GM23248 (cell line): ENCODE measurements around the gene KRTAP3-1. TPM values are rescaled to one million over a fixed set of nuclear protein-coding genes. Genes with fewer than 3 reads are reported as not detected.
"Not testable (repeated sequence)": the region's sequence is repeated elsewhere in the genome, so short reads cannot be mapped to it uniquely, and the experiment has no call there.

Experiments
- DNase-seq: peaks from one replicate; pipeline ENCODE4 v3.0.0-alpha.2; 2015
- H2AFZ ChIP-seq: fragments of 200-600 bp; sonication (generic); 2 replicates; pipeline ENCODE4 v1.6.1; 2016; ENCODE audit warnings: antibody characterized with exemption
- H3F3A ChIP-seq: fragments of 200-600 bp; sonication (generic); 2 replicates; pipeline ENCODE4 v1.6.1; 2016; ENCODE audit warnings: mild to moderate bottlenecking, antibody characterized with exemption, mixed run types; ENCODE audit not compliant: insufficient read depth
- H3K27ac ChIP-seq: fragments of 200-600 bp; sonication (generic); 2 replicates; pipeline ENCODE4 v1.5.1; 2016; ENCODE audit warnings: mild to moderate bottlenecking
- H3K27me3 ChIP-seq: fragments of 200-600 bp; sonication (generic); replicated peaks from 2 replicates; pipeline ENCODE4 v1.6.1; 2016; ENCODE audit warnings: mild to moderate bottlenecking; ENCODE audit not compliant: insufficient read depth
- H3K36me3 ChIP-seq: fragments of 200-600 bp; sonication (generic); 2 replicates; pipeline ENCODE4 v1.6.1; 2016; ENCODE audit warnings: low read depth, mild to moderate bottlenecking
- H3K4me1 ChIP-seq: fragments of 200-600 bp; sonication (generic); 2 replicates; pipeline ENCODE4 v1.6.1; 2016; ENCODE audit warnings: mild to moderate bottlenecking; ENCODE audit not compliant: insufficient read depth
- H3K4me2 ChIP-seq: fragments of 200-600 bp; sonication (generic); one replicate; pipeline ENCODE4 v1.6.1; 2016; ENCODE audit warnings: mild to moderate bottlenecking; ENCODE audit not compliant: unreplicated experiment
- H3K4me3 ChIP-seq: fragments of 200-600 bp; sonication (generic); 2 replicates; pipeline ENCODE4 v1.5.1; 2016; ENCODE audit warnings: mild to moderate bottlenecking
- H3K79me2 ChIP-seq: fragments of 200-600 bp; sonication (generic); 2 replicates; pipeline ENCODE4 v1.6.1; 2016; ENCODE audit warnings: mild to moderate bottlenecking; ENCODE audit not compliant: insufficient read depth
- H3K9ac ChIP-seq: fragments of 200-600 bp; sonication (generic); 2 replicates; pipeline ENCODE4 v1.6.1; 2016; ENCODE audit warnings: mild to moderate bottlenecking
- H3K9me2 ChIP-seq: fragments of 200-600 bp; sonication (generic); 2 replicates; pipeline ENCODE4 v1.6.1; 2016; ENCODE audit warnings: mixed run types, mild to moderate bottlenecking, moderate library complexity; ENCODE audit not compliant: insufficient read depth
- H3K9me3 ChIP-seq: fragments of 200-600 bp; sonication (generic); one replicate; pipeline ENCODE4 v1.6.1; 2017; ENCODE audit warnings: low read depth
- H4K20me1 ChIP-seq: fragments of 200-600 bp; sonication (generic); 2 replicates; pipeline ENCODE4 v1.6.0; 2016; ENCODE audit not compliant: insufficient read depth
- EZH2 ChIP-seq: fragments of 200-600 bp; sonication (generic); IDR thresholded peaks from 2 replicates; pipeline ENCODE4 v1.6.1; 2018; ENCODE audit warnings: antibody characterized with exemption, mild to moderate bottlenecking; ENCODE audit not compliant: insufficient read depth, poor library complexity, severe bottlenecking
- EZH2phosphoT487 ChIP-seq: fragments of 200-600 bp; sonication (generic); IDR thresholded peaks from 2 replicates; pipeline ENCODE4 v1.6.1; 2018; ENCODE audit warnings: antibody characterized with exemption, moderate library complexity, mild to moderate bottlenecking, low read depth; ENCODE audit not compliant: insufficient read depth
- WGBS, 2 experiments: methylation state at CpG; one replicate each; pipeline ENCODE4 v1.1.6; 2015 to 2017; ENCODE audit warnings: low lambda C conversion rate in 2 of 2, low coverage in 1 of 2; ENCODE audit errors: missing lambda C conversion rate in 2 of 2; 5-methylcytosine and 5-hydroxymethylcytosine counted together
- in situ Hi-C: fragments of 300-500 bp; cut with MboI; formaldehyde crosslinking; loops from 2 replicates; pipeline ENCODE4 v1.15.0; 2020
- polyA plus RNA-seq: library from polyadenylated mRNA; unstranded; fragments of >200 nt; fragmentation: Nextera tagmentation; extraction: Ambion mirVana; gene quantifications from 2 replicates; pipeline ENCODE4 v1.2.1, GENCODE V29; 2016
- total RNA-seq: library from RNA; depleted of rRNA; stranded (reverse); fragments of >200 nt; shearing (Covaris generic); gene quantifications from 2 replicates; pipeline ENCODE4 v1.2.3, GENCODE V29; 2014; rRNA removed

KRTAP3-1 gene
- total RNA-seq (not detected in 2 replicates), polyA plus RNA-seq (not detected in 2 replicates)

DNA sequence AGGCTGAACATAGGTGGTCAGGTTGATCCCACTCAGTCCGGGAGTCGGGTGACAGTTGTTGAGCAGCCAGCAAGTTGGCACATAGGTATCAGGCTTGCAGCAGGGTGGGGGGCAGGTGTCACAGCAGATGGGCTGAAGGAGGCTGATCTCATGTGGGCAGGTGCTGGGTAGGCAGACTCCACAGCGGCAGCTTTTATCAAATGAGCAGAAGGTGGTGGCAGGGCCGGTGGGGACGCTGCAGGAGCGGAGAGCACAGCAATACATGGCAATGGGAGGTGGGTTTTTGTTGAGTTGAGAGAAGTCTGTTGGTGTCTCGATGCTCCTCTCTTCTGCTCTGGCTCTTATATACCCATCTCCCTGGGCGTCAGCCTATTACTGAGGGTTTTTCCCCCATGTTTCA, at the start of gene KRTAP3-1:
KRTAP3-1 (minus strand) TSS at position 318 of the 400 bp plus-strand sequence; CDS start at position 264, 54 bp downstream.
- H2AFZ ChIP-seq, result no peak within 1 kb of the TSS
- in situ Hi-C loops, result no loop called here
- H3K9me2 ChIP-seq, result no peaks in the 10 kb centered on the region
- no peak within 1 kb of the TSS for H3K9ac ChIP-seq
- no peak within 1 kb of the TSS for H3K27ac ChIP-seq
- no peak within 1 kb of the TSS for H3K4me2 ChIP-seq
- TF ChIP-seq EZH2, result no peak
- no peak for TF ChIP-seq EZH2phosphoT487
- H3K9me3 ChIP-seq, result no peaks in the 10 kb centered on the region
- 90% methylated on average over 7 to 8 of the region's 8 CpGs for WGBS, 2 experiments
- no peak within 1 kb of the TSS for H3K4me3 ChIP-seq
- no peaks in the 10 kb centered on the region for H3K27me3 ChIP-seq
- H3K4me1 ChIP-seq, result peaks cover 12% of the 10 kb centered on the region
- H3F3A ChIP-seq, result peaks cover 19% of the 10 kb centered on the region
- H3K36me3 ChIP-seq, result no peaks in the 10 kb centered on the region
- DNase-seq, result no peak
- no peaks in the 10 kb centered on the region for H3K79me2 ChIP-seq
- no peaks in the 10 kb centered on the region for H4K20me1 ChIP-seq

DNA sequence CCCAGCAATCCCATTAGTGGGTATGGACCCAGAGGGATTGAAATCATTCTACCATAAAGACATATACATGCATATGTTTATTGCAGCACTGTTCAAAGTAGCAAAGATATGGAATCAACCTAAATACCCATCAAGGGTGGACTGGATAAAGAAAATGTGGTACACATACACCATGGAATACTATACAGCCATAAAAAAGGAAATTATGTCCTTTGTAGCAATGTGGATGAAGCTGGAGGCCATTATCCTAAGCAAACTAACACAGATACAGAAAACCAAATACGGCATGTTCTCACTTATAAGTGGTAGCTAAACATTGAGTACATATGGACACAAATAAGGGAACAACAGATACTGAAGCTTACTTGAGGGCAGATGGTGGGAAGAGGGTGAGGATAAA, 48.6 kb upstream of the KRTAP3-1 start:
- H3K9me2 ChIP-seq, result no peaks in the 10 kb centered on the region
- H3K27me3 ChIP-seq, result no peaks in the 10 kb centered on the region
- H3K9ac ChIP-seq, result no peak overlapping the region
- TF ChIP-seq EZH2phosphoT487, result no peak
- no peak overlapping the region for H2AFZ ChIP-seq
- H3K4me3 ChIP-seq, result no peak overlapping the region
- H3K36me3 ChIP-seq, result peaks cover 6% of the 10 kb centered on the region; the same call in 1 of the 2 replicates
- H4K20me1 ChIP-seq, result no peaks in the 10 kb centered on the region
- DNase-seq, result no peak
- no peak overlapping the region for H3K4me2 ChIP-seq
- in situ Hi-C loops, result no loop called here
- no peaks in the 10 kb centered on the region for H3K79me2 ChIP-seq
- no peaks in the 10 kb centered on the region for H3K9me3 ChIP-seq
- H3F3A ChIP-seq, result peaks cover 55% of the 10 kb centered on the region
- peaks cover 47% of the 10 kb centered on the region for H3K4me1 ChIP-seq
- no peak overlapping the region for H3K27ac ChIP-seq
- WGBS, 2 experiments, result 96 to 100% methylated on average over 1 of the region's 1 CpG

DNA sequence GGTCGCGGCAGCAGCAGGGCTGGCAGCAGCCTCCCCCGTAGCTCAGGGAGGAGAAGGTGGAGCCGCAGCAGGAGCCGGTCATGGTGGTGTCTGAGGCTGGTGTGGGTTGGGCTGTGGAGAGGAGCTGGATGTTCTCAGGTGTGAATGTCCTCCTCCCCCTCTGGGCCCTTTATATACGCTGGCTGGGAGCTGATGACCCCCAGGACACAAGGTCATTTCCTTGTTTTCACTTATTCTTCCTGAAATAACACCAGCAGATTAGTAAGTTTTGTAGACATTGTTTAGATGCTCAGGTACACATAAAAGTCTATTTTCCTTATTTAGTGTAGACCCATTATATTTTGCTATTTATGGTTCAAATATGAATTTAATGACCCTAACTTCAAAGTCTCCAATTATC, 46.2 kb upstream of the KRTAP3-1 start, which contains the start of gene KRTAP2-2:
KRTAP2-2 (minus strand) TSS at position 101 of the 400 bp plus-strand sequence; CDS start at position 82, 19 bp downstream.
- H3K4me2 ChIP-seq, in situ Hi-C loops: not testable (repeated sequence)

DNA sequence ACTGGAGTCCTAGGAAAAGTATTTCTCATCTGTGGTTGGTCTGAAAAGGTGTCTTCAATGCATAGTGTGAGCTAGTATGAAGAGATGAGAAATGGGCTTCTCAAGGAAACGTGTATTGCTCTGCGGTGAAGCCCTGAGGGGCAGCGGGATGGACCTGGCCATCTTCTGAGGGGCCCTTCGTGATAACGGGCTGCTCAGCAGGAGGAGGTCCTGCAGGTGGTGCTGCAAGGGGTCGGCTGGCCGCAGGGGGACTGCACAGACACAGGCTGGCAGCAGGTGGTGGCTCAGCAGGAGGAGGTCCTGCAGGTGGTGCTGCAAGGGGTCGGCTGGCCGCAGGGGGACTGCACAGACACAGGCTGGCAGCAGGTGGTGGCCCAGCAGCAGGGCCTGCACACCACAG, 45.6 kb upstream of the KRTAP3-1 start:
- H3K79me2 ChIP-seq, DNase-seq, H3K4me2 ChIP-seq, H2AFZ ChIP-seq, H4K20me1 ChIP-seq, H3K36me3 ChIP-seq, H3K4me3 ChIP-seq, H3K9ac ChIP-seq, H3K9me3 ChIP-seq, H3K27me3 ChIP-seq, in situ Hi-C loops, H3K27ac ChIP-seq, H3K9me2 ChIP-seq: not testable (repeated sequence)
- Histone ChIP-seq H3F3A (peaks cover 36% of the 10 kb centered on the region), H3K4me1 (peaks cover 23% of the 10 kb centered on the region)
- 67 to 93% methylated on average over 7 to 9 of the region's 9 CpGs for WGBS, 2 experiments

More for the DNA sequence above, 46.2 kb upstream of the KRTAP3-1 start, which contains the start of gene KRTAP2-2:
- not testable (repeated sequence) for H3K9me3 ChIP-seq, H3K4me3 ChIP-seq, H3K79me2 ChIP-seq, H3K36me3 ChIP-seq, H3K9me2 ChIP-seq, H4K20me1 ChIP-seq, H2AFZ ChIP-seq, H3K9ac ChIP-seq, H3K27me3 ChIP-seq, H3K27ac ChIP-seq, DNase-seq
- 46 to 50% methylated on average over 1 of the region's 6 CpGs for WGBS, 2 experiments
- H3K4me1 ChIP-seq, result peaks cover 27% of the 10 kb centered on the region
- H3F3A ChIP-seq, result peaks cover 34% of the 10 kb centered on the region

DNA sequence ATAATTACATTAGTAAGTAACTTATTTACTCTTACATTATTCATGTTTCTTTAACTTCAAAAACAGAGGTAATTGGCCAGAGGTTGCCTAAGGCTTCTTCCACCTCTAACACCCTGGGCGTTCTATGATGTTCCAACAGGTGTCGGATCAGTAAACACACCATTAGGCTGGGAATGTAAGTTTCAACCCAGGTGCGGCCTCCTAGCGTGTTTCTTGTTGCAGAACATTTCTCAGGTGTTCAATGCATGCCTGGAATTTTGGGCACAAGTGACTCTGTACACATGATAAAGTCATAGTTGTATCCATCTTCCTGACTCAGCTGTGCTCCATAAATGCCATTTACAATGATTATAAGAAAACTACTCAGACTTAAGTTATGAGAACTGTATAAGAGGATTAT, 45.1 kb upstream of the KRTAP3-1 start:
- no peak overlapping the region for H3K4me2 ChIP-seq
- no peaks in the 10 kb centered on the region for H3K27me3 ChIP-seq
- H3K79me2 ChIP-seq, result no peaks in the 10 kb centered on the region
- peaks cover 22% of the 10 kb centered on the region for H3K4me1 ChIP-seq
- H3K27ac ChIP-seq, result no peak overlapping the region
- H3K36me3 ChIP-seq, result peaks cover 6% of the 10 kb centered on the region; the same call in 1 of the 2 replicates
- H3K4me3 ChIP-seq, result no peak overlapping the region
- TF ChIP-seq EZH2phosphoT487 (no peak), EZH2 (no peak)
- H2AFZ ChIP-seq, result no peak overlapping the region
- no peak overlapping the region for H3K9ac ChIP-seq
- peaks cover 34% of the 10 kb centered on the region for H3F3A ChIP-seq
- 94 to 99% methylated on average over 4 of the region's 4 CpGs for WGBS, 2 experiments
- H3K9me3 ChIP-seq, result no peaks in the 10 kb centered on the region
- in situ Hi-C loops, result no loop called here
- H4K20me1 ChIP-seq, result no peaks in the 10 kb centered on the region
- DNase-seq, result no peak
- no peaks in the 10 kb centered on the region for H3K9me2 ChIP-seq
